ENCODE measurements around the gene SNX22.
A peak's percentile ranks its signal among the peaks of the same experiment; 100 is the strongest.

SNX22 gene

GRCh38 chr15:64149893-64150578, 1.5 kb upstream of the SNX22 start:
- H3K9me3 ChIP-seq (ENCODE audit: control insufficient read depth, insufficient read depth, low read length): no peaks in the 10 kb centered on the region
- H3K27me3 ChIP-seq (ENCODE audit: control insufficient read depth, insufficient read depth, low read length): peaks cover 15% of the 10 kb centered on the region
- peaks cover under 1% of the 10 kb centered on the region for H3K36me3 ChIP-seq (ENCODE audit: control insufficient read depth, insufficient read depth, low read length)
- H3K4me1 ChIP-seq (ENCODE audit: control insufficient read depth, insufficient read depth, low read length): peaks cover 2% of the 10 kb centered on the region
- no peak overlapping the region for H3K4me3 ChIP-seq (ENCODE audit: low read depth, low read length)
- H3K9ac ChIP-seq (ENCODE audit: low read depth, low read length): no peak overlapping the region

GRCh38 chr15:64152507-64153387, 1.2 kb downstream of the SNX22 start:
- H3K9me3 ChIP-seq (ENCODE audit: control insufficient read depth, insufficient read depth, low read length): no peaks in the 10 kb centered on the region
- peaks cover 2% of the 10 kb centered on the region for H3K4me1 ChIP-seq (ENCODE audit: control insufficient read depth, insufficient read depth, low read length)
- H3K9ac ChIP-seq (ENCODE audit: low read depth, low read length): peak overlapping the region; percentile 54
- H3K36me3 ChIP-seq (ENCODE audit: control insufficient read depth, insufficient read depth, low read length): peaks cover 23% of the 10 kb centered on the region
- peaks cover 15% of the 10 kb centered on the region for H3K27me3 ChIP-seq (ENCODE audit: control insufficient read depth, insufficient read depth, low read length)
- peak overlapping the region; percentile 75 for H3K4me3 ChIP-seq (ENCODE audit: low read depth, low read length)

GRCh38 chr15:64153480-64154367, 2.2 kb downstream of the SNX22 start:
- Histone ChIP-seq H3K4me3 (ENCODE audit: low read depth, low read length) (peak overlapping the region; percentile 75), H3K36me3 (ENCODE audit: control insufficient read depth, insufficient read depth, low read length) (peaks cover 33% of the 10 kb centered on the region), H3K9ac (ENCODE audit: low read depth, low read length) (no peak overlapping the region), H3K4me1 (ENCODE audit: control insufficient read depth, insufficient read depth, low read length) (peaks cover 2% of the 10 kb centered on the region), H3K9me3 (ENCODE audit: control insufficient read depth, insufficient read depth, low read length) (no peaks in the 10 kb centered on the region), H3K27me3 (ENCODE audit: control insufficient read depth, insufficient read depth, low read length) (peaks cover 15% of the 10 kb centered on the region)

GRCh38 chr15:64155802-64156651, 4.5 kb downstream of the SNX22 start:
- H3K9ac ChIP-seq (ENCODE audit: low read depth, low read length): no peak overlapping the region
- peaks cover 47% of the 10 kb centered on the region for H3K36me3 ChIP-seq (ENCODE audit: control insufficient read depth, insufficient read depth, low read length)
- peaks cover 9% of the 10 kb centered on the region for H3K27me3 ChIP-seq (ENCODE audit: control insufficient read depth, insufficient read depth, low read length)
- peaks cover 2% of the 10 kb centered on the region for H3K4me1 ChIP-seq (ENCODE audit: control insufficient read depth, insufficient read depth, low read length)
- no peaks in the 10 kb centered on the region for H3K9me3 ChIP-seq (ENCODE audit: control insufficient read depth, insufficient read depth, low read length)
- no peak overlapping the region for H3K4me3 ChIP-seq (ENCODE audit: low read depth, low read length)

- H3K9me3 ChIP-seq (ENCODE audit: control insufficient read depth, insufficient read depth, low read length): no peaks in the 10 kb centered on the region
- H3K36me3 ChIP-seq (ENCODE audit: control insufficient read depth, insufficient read depth, low read length): peaks cover 47% of the 10 kb centered on the region
- H3K27me3 ChIP-seq (ENCODE audit: control insufficient read depth, insufficient read depth, low read length): peaks cover 9% of the 10 kb centered on the region
- H3K4me3 ChIP-seq (ENCODE audit: low read depth, low read length): no peak overlapping the region
- peaks cover 4% of the 10 kb centered on the region for H3K4me1 ChIP-seq (ENCODE audit: control insufficient read depth, insufficient read depth, low read length)
- H3K9ac ChIP-seq (ENCODE audit: low read depth, low read length): no peak overlapping the region
These were observed 5.3 kb downstream of the SNX22 start for GRCh38 chr15:64156652-64157331.

GRCh38 chr15:64157599-64158125, 6.1 kb downstream of the SNX22 start:
- H3K4me1 ChIP-seq (ENCODE audit: control insufficient read depth, insufficient read depth, low read length): peaks cover 7% of the 10 kb centered on the region
- no peak overlapping the region for H3K9ac ChIP-seq (ENCODE audit: low read depth, low read length)
- no peaks in the 10 kb centered on the region for H3K9me3 ChIP-seq (ENCODE audit: control insufficient read depth, insufficient read depth, low read length)
- peaks cover 47% of the 10 kb centered on the region for H3K36me3 ChIP-seq (ENCODE audit: control insufficient read depth, insufficient read depth, low read length)
- no peak overlapping the region for H3K4me3 ChIP-seq (ENCODE audit: low read depth, low read length)
- peaks cover 5% of the 10 kb centered on the region for H3K27me3 ChIP-seq (ENCODE audit: control insufficient read depth, insufficient read depth, low read length)

- peaks cover 5% of the 10 kb centered on the region for H3K4me1 ChIP-seq (ENCODE audit: control insufficient read depth, insufficient read depth, low read length)
- no peak overlapping the region for H3K4me3 ChIP-seq (ENCODE audit: low read depth, low read length)
- no peak overlapping the region for H3K9ac ChIP-seq (ENCODE audit: low read depth, low read length)
- H3K27me3 ChIP-seq (ENCODE audit: control insufficient read depth, insufficient read depth, low read length): no peaks in the 10 kb centered on the region
- H3K9me3 ChIP-seq (ENCODE audit: control insufficient read depth, insufficient read depth, low read length): no peaks in the 10 kb centered on the region
- H3K36me3 ChIP-seq (ENCODE audit: control insufficient read depth, insufficient read depth, low read length): peaks cover 47% of the 10 kb centered on the region
These were observed 7.0 kb downstream of the SNX22 start for GRCh38 chr15:64158363-64159134.

GRCh38 chr15:64161688-64162477, 10.4 kb downstream of the SNX22 start:
- Histone ChIP-seq H3K9me3 (ENCODE audit: control insufficient read depth, insufficient read depth, low read length) (no peaks in the 10 kb centered on the region), H3K4me1 (ENCODE audit: control insufficient read depth, insufficient read depth, low read length) (peaks cover 11% of the 10 kb centered on the region), H3K9ac (ENCODE audit: low read depth, low read length) (peak overlapping the region; percentile 87), H3K27me3 (ENCODE audit: control insufficient read depth, insufficient read depth, low read length) (no peaks in the 10 kb centered on the region), H3K36me3 (ENCODE audit: control insufficient read depth, insufficient read depth, low read length) (peaks cover 32% of the 10 kb centered on the region), H3K4me3 (ENCODE audit: low read depth, low read length) (peak overlapping the region; percentile 86)

- H3K9me3 ChIP-seq (ENCODE audit: control insufficient read depth, insufficient read depth, low read length): no peaks in the 10 kb centered on the region
- H3K9ac ChIP-seq (ENCODE audit: low read depth, low read length): peak overlapping the region; percentile 87
- H3K4me1 ChIP-seq (ENCODE audit: control insufficient read depth, insufficient read depth, low read length): peaks cover 11% of the 10 kb centered on the region
- peaks cover 26% of the 10 kb centered on the region for H3K36me3 ChIP-seq (ENCODE audit: control insufficient read depth, insufficient read depth, low read length)
- H3K27me3 ChIP-seq (ENCODE audit: control insufficient read depth, insufficient read depth, low read length): no peaks in the 10 kb centered on the region
- H3K4me3 ChIP-seq (ENCODE audit: low read depth, low read length): peak overlapping the region; percentile 86
These were observed 10.9 kb downstream of the SNX22 start for GRCh38 chr15:64162478-64162868.

Data from iPS-15b (cell line).